WERI-Rb-1 (cell line): Measurements from ENCODE around the gene TTC27.

Source experiments
- DNase-seq: peaks from one replicate; pipeline ENCODE4 v3.0.0-alpha.2; 2020
- H3K27ac ChIP-seq: fragments of 250-450 bp; sonication (Bioruptor Pico); 2 replicates; pipeline ENCODE4 v1.5.1; 2020; ENCODE audit warnings: mild to moderate bottlenecking, moderate library complexity
- H3K27me3 ChIP-seq: fragments of 250-450 bp; sonication (Bioruptor Pico); 2 replicates; pipeline ENCODE4 v1.5.1; 2021; ENCODE audit warnings: mild to moderate bottlenecking, low read depth, moderate library complexity; ENCODE audit not compliant: insufficient read depth, severe bottlenecking
- H3K36me3 ChIP-seq: fragments of 250-450 bp; sonication (Bioruptor Pico); 2 replicates; pipeline ENCODE4 v1.5.1; 2020; ENCODE audit warnings: mild to moderate bottlenecking, moderate library complexity
- H3K4me3 ChIP-seq: 2 replicates; pipeline ENCODE4 v1.5.1; 2011; ENCODE audit warnings: low read depth, mild to moderate bottlenecking, control low read depth, low read length
- H3K9me3 ChIP-seq: fragments of 250-450 bp; sonication (Bioruptor Pico); 2 replicates; pipeline ENCODE4 v1.5.1; 2021; ENCODE audit warnings: mild to moderate bottlenecking, moderate library complexity; ENCODE audit not compliant: severe bottlenecking
- TF ChIP-seq, protein P1 (sequence below): IDR thresholded peaks from 2 replicates; pipeline ENCODE4 v1.5.1; 2011; ENCODE audit warnings: low read depth, mild to moderate bottlenecking, control low read depth, inconsistent platforms, low read length

The TTC27 gene

GRCh38 chr2:32788114-32788513 lies 160.3 kb downstream of the TTC27 start:
- TF ChIP-seq, protein P1, sequence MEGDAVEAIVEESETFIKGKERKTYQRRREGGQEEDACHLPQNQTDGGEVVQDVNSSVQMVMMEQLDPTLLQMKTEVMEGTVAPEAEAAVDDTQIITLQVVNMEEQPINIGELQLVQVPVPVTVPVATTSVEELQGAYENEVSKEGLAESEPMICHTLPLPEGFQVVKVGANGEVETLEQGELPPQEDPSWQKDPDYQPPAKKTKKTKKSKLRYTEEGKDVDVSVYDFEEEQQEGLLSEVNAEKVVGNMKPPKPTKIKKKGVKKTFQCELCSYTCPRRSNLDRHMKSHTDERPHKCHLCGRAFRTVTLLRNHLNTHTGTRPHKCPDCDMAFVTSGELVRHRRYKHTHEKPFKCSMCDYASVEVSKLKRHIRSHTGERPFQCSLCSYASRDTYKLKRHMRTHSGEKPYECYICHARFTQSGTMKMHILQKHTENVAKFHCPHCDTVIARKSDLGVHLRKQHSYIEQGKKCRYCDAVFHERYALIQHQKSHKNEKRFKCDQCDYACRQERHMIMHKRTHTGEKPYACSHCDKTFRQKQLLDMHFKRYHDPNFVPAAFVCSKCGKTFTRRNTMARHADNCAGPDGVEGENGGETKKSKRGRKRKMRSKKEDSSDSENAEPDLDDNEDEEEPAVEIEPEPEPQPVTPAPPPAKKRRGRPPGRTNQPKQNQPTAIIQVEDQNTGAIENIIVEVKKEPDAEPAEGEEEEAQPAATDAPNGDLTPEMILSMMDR, result no peak
- no peaks in the 10 kb centered on the region for H3K36me3 ChIP-seq
- no peak overlapping the region for H3K27ac ChIP-seq
- no peaks in the 10 kb centered on the region for H3K27me3 ChIP-seq
- DNase-seq, result peak; percentile 48
- H3K9me3 ChIP-seq, result no peaks in the 10 kb centered on the region
- H3K4me3 ChIP-seq, result no peak overlapping the region

DNA sequence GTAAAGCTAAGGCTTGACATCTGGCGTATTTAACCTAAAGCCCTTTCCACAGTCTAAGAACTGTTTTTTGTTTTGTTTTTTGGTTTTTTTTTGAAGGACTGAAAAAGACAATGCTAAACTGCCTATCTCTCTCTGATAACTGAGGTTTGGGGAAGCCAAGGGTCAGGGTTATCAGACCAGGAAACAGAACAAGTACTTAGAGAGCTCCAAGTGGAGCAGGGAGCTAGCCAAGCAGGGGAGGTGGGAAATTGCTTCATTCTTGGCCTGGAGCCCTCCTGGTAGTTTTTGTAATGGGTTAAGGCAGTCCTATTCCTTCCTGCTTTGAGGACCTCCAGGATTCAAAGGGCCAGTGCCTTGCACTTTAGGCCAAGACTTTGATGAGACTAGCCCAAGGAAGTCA lies 164.6 kb downstream of the TTC27 start:
- DNase-seq, result no peak
- H3K27me3 ChIP-seq, result no peaks in the 10 kb centered on the region
- no peaks in the 10 kb centered on the region for H3K36me3 ChIP-seq
- no peaks in the 10 kb centered on the region for H3K9me3 ChIP-seq
- no peak overlapping the region for H3K4me3 ChIP-seq
- TF ChIP-seq, protein P1, result no peak
- H3K27ac ChIP-seq, result no peak overlapping the region

GRCh38 chr2:32798829-32799228 lies 171.0 kb downstream of the TTC27 start:
- no peak overlapping the region for H3K4me3 ChIP-seq
- TF ChIP-seq, protein P1, result no peak
- no peaks in the 10 kb centered on the region for H3K9me3 ChIP-seq
- H3K27me3 ChIP-seq, result no peaks in the 10 kb centered on the region
- H3K27ac ChIP-seq, result no peak overlapping the region
- no peak for DNase-seq
- no peaks in the 10 kb centered on the region for H3K36me3 ChIP-seq

DNA sequence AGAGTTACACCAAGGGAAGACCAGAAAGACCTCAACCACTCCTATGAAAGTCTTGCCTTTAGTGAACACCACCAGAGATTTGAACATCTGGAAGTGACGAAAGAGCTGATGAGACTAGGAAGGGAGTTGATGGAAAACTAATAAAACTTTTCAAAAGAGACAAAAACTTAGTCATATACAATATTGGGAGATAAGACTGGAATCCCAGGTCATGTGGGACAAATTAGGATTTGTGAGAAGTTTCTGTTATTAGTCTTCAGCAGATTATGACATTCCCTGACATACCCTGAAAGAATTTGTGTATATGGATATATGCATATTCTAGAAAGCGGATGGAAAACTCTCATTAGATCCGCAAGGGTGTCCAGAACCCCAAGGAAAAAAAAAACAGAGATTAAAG lies 173.9 kb downstream of the TTC27 start:
- no peak overlapping the region for H3K4me3 ChIP-seq
- H3K27ac ChIP-seq, result no peak overlapping the region
- DNase-seq, result no peak
- no peaks in the 10 kb centered on the region for H3K9me3 ChIP-seq
- H3K27me3 ChIP-seq, result no peaks in the 10 kb centered on the region
- no peaks in the 10 kb centered on the region for H3K36me3 ChIP-seq
- TF ChIP-seq, protein P1, result no peak

DNA sequence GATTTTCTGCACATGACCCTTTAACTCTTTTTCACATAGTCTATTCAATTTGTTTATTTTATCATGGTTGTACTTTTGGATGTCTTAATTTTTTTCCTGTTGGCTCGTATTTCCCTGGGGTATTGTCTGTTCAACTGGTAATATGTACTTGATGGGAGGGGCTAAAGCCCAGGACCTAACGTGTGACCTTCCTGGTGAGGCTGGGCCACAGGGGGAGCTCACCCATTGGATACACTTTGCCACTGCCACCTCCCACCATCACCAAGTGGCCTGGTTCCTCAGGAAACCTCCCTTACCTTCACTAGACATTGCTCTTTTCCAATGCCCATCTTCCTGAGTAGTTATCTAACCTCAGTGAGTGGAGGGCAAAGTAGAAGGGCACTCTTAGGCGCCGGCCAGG lies 175.0 kb downstream of the TTC27 start:
- Histone ChIP-seq H3K9me3 (no peaks in the 10 kb centered on the region), H3K27ac (no peak overlapping the region), H3K36me3 (no peaks in the 10 kb centered on the region), H3K4me3 (no peak overlapping the region), H3K27me3 (no peaks in the 10 kb centered on the region)
- no peak for DNase-seq
- TF ChIP-seq, protein P1, result no peak

- TF ChIP-seq, protein P1, result no peak
- H3K9me3 ChIP-seq, result no peaks in the 10 kb centered on the region
- H3K27me3 ChIP-seq, result no peaks in the 10 kb centered on the region
- no peak overlapping the region for H3K4me3 ChIP-seq
- H3K36me3 ChIP-seq, result no peaks in the 10 kb centered on the region
- no peak overlapping the region for H3K27ac ChIP-seq
- no peak for DNase-seq
Observed at GRCh38 chr2:32804205-32804604, 176.4 kb downstream of the TTC27 start.
